HL-60 (cell line): ENCODE measurements around the gene S1PR1.

Experiments used
- DNase-seq, 2 experiments: peaks; one replicate each; pipeline ENCODE4 v3.0.0-alpha.2; 2010 to 2020; ENCODE audit warnings: low read depth in 1 of 2, low spot score in 1 of 2
- H3K27ac ChIP-seq: fragments of 250-450 bp; sonication (Bioruptor Pico); replicated peaks from 2 replicates; pipeline ENCODE4 v1.5.1; 2020; ENCODE audit warnings: mild to moderate bottlenecking, moderate library complexity
- H3K27me3 ChIP-seq: fragments of 250-450 bp; sonication (Bioruptor Pico); 2 replicates; pipeline ENCODE4 v1.5.1; 2021; ENCODE audit warnings: mild to moderate bottlenecking, moderate library complexity; ENCODE audit not compliant: insufficient read depth, poor library complexity, severe bottlenecking
- H3K4me3 ChIP-seq: replicated peaks from 2 replicates; pipeline ENCODE4 v1.5.1; 2011; ENCODE audit warnings: mild to moderate bottlenecking, control low read depth, low read length; ENCODE audit not compliant: insufficient read depth
- GABPA ChIP-seq: IDR thresholded peaks from 2 replicates; pipeline ENCODE4 v1.6.1; 2012; ENCODE audit warnings: low read depth
- POLR2AphosphoS5 ChIP-seq: IDR thresholded peaks from 2 replicates; pipeline ENCODE4 v1.6.1; 2012; ENCODE audit warnings: low read depth
- SPI1 ChIP-seq: IDR thresholded peaks from 2 replicates; pipeline ENCODE4 v1.6.1; 2012; ENCODE audit warnings: low read depth, mild to moderate bottlenecking, borderline replicate concordance
- TF ChIP-seq, protein P1 (sequence below): IDR thresholded peaks from 2 replicates; pipeline ENCODE4 v1.6.1; 2012; ENCODE audit warnings: low read depth; ENCODE audit not compliant: insufficient replicate concordance
- TF ChIP-seq, protein P2 (sequence below): IDR thresholded peaks from one replicate; pipeline ENCODE4 v1.5.1; 2011; ENCODE audit warnings: low read length, control low read depth, inconsistent platforms; ENCODE audit not compliant: insufficient read depth

S1PR1 gene

DNA sequence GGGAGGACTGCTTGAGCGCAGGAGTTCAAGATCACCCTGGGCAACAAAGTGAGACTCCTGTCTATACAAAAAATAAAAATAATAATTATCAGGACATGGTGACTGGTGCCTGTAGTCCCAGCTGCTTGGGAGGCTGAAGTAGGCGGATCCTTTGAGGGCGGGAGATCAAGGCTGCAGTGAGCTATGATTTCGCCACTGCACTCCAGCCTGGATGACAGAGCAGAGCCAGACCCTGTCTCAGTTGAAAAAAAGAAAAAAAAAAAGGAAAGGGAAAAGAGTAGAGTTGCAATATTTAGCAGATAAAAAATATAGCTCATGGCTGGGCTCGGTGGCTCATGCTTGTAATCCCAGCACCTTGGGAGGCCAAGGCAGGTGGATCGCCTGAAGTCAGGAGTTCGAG is 3.3 kb upstream of the S1PR1 start:
- no peak for DNase-seq
- Histone ChIP-seq H3K27ac (no peak overlapping the region), H3K27me3 (peaks cover 10% of the 10 kb centered on the region), H3K4me3 (no peak overlapping the region)
- TF ChIP-seq, protein P1, sequence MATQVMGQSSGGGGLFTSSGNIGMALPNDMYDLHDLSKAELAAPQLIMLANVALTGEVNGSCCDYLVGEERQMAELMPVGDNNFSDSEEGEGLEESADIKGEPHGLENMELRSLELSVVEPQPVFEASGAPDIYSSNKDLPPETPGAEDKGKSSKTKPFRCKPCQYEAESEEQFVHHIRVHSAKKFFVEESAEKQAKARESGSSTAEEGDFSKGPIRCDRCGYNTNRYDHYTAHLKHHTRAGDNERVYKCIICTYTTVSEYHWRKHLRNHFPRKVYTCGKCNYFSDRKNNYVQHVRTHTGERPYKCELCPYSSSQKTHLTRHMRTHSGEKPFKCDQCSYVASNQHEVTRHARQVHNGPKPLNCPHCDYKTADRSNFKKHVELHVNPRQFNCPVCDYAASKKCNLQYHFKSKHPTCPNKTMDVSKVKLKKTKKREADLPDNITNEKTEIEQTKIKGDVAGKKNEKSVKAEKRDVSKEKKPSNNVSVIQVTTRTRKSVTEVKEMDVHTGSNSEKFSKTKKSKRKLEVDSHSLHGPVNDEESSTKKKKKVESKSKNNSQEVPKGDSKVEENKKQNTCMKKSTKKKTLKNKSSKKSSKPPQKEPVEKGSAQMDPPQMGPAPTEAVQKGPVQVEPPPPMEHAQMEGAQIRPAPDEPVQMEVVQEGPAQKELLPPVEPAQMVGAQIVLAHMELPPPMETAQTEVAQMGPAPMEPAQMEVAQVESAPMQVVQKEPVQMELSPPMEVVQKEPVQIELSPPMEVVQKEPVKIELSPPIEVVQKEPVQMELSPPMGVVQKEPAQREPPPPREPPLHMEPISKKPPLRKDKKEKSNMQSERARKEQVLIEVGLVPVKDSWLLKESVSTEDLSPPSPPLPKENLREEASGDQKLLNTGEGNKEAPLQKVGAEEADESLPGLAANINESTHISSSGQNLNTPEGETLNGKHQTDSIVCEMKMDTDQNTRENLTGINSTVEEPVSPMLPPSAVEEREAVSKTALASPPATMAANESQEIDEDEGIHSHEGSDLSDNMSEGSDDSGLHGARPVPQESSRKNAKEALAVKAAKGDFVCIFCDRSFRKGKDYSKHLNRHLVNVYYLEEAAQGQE = no peak
- TF ChIP-seq, protein P2, sequence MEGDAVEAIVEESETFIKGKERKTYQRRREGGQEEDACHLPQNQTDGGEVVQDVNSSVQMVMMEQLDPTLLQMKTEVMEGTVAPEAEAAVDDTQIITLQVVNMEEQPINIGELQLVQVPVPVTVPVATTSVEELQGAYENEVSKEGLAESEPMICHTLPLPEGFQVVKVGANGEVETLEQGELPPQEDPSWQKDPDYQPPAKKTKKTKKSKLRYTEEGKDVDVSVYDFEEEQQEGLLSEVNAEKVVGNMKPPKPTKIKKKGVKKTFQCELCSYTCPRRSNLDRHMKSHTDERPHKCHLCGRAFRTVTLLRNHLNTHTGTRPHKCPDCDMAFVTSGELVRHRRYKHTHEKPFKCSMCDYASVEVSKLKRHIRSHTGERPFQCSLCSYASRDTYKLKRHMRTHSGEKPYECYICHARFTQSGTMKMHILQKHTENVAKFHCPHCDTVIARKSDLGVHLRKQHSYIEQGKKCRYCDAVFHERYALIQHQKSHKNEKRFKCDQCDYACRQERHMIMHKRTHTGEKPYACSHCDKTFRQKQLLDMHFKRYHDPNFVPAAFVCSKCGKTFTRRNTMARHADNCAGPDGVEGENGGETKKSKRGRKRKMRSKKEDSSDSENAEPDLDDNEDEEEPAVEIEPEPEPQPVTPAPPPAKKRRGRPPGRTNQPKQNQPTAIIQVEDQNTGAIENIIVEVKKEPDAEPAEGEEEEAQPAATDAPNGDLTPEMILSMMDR = no peak
- TF ChIP-seq POLR2AphosphoS5 = no peak
- TF ChIP-seq GABPA = no peak
- TF ChIP-seq SPI1 = no peak

DNA sequence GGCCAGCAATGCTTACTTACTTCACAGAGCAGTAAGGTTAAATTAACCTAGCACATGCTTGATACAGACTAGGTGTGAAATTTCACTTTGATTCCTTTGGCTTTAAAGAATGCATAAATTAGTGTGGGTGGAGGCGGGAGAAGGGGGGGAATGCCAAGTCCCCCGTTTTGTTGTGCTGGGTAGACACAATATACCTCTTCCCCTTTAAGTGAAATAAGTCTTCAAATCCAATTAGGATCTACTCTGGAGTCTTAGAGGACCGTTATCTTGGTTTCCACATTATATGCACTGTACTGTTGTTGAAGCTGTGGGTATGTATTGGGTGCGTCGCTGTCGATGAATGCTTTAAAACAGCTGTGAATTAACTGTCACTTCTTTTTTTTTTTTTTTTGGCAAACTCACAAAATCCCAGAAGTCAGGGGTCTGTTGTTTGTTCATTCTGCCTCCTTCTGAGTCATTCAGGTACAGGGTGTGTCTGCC is 1.6 kb upstream of the S1PR1 start:
- no peak overlapping the region for H3K27ac ChIP-seq
- H3K27me3 ChIP-seq = peaks cover 10% of the 10 kb centered on the region
- TF ChIP-seq, protein P2 = no peak
- TF ChIP-seq GABPA (no peak), POLR2AphosphoS5 (no peak), SPI1 (no peak)
- TF ChIP-seq, protein P1 = no peak
- DNase-seq = no peak
- H3K4me3 ChIP-seq = no peak overlapping the region

DNA sequence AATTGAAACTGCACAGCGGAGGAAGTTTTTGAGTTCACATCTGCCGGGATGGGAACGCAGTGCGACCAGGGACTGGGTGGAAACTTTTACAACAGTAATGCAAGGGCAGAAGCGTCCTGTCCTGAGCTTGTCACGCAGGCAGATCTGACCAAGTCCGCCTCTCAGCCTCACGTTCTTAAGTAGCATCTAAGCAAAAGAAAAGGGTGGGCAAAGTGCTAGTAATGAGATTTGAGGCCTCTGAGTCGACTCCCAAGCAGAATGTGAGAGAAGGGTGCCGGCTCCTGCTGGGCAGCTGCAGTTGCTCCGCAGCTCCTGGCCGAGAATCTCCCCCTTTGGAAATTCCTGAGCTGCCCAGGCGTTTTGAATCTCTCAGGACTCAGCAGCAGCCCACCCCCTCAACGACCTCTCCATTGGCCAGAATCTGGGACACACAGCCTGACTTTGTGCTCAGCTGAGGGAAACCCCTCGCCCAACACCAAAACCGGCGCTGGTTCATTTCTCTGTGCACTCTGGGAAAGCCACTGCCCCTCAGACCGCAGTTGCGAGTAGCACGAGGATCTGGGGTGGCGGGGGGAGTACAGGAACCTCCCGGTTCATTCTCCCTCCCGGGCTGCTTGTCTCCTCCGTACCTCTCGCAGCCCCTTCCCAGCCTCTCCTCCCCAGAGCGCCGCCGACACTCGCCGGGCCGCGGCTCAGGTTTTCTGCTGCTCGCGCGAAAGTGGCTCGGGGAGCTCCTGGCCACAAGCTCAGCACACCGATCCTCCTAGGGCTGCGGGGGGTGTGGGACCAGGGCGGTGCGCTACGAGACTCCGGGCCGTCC is 913 bp upstream of the S1PR1 start:
- H3K4me3 ChIP-seq = peak overlapping the region; percentile 33
- H3K27ac ChIP-seq = no peak overlapping the region
- H3K27me3 ChIP-seq = peaks cover 10% of the 10 kb centered on the region
- no peak for TF ChIP-seq POLR2AphosphoS5
- TF ChIP-seq, protein P2 = no peak
- TF ChIP-seq, protein P1 = no peak
- TF ChIP-seq SPI1 = no peak
- no peak for TF ChIP-seq GABPA
- DNase-seq = peak in 1 of 2 experiments; percentile 25
